GM18498 (cell line): ENCODE measurements around the gene BAZ1B.
"Not testable (repeated sequence)": the region's sequence is repeated elsewhere in the genome, so short reads cannot be mapped to it uniquely, and the experiment has no call there.

Experiments
- ATAC-seq: cut with Tn5 transposase; IDR thresholded peaks from one replicate; pipeline ENCODE4 v1.9.1; 2021; ENCODE audit warnings: mild to moderate bottlenecking, moderate library complexity; ENCODE audit not compliant: unreplicated experiment

The BAZ1B gene

GRCh38 chr7:73522105-73522872, at the start of gene BAZ1B:
BAZ1B (minus strand) TSS chr7:73522293; CDS start chr7:73521933, 360 bp downstream.
- peak; percentile 87 for ATAC-seq

- no peak for ATAC-seq
Measured at GRCh38 chr7:73570977-73571376, 48.9 kb upstream of the BAZ1B start.

GRCh38 chr7:73570521-73570920, 48.4 kb upstream of the BAZ1B start:
- no peak for ATAC-seq

- ATAC-seq = no peak
Measured at GRCh38 chr7:73569042-73569608, 47.0 kb upstream of the BAZ1B start.

- ATAC-seq = no peak
Measured at GRCh38 chr7:73567846-73568685, 46.0 kb upstream of the BAZ1B start.

GRCh38 chr7:73567140-73567539, 45.0 kb upstream of the BAZ1B start:
- no peak for ATAC-seq

- not testable (repeated sequence) for ATAC-seq
Measured at GRCh38 chr7:73566431-73566830, 44.3 kb upstream of the BAZ1B start.

- ATAC-seq = no peak
Measured at GRCh38 chr7:73565675-73566340, 43.7 kb upstream of the BAZ1B start.

GRCh38 chr7:73560109-73560835, 38.2 kb upstream of the BAZ1B start:
- no peak for ATAC-seq

- ATAC-seq = peak; percentile 53
Measured at GRCh38 chr7:73557397-73558257, 35.5 kb upstream of the BAZ1B start, which contains the start of gene BCL7B. BCL7B (minus strand) TSS chr7:73557690; CDS start chr7:73557578, 112 bp downstream.

- ATAC-seq = peak; percentile 91
Measured at GRCh38 chr7:73557108-73557396, 35.0 kb upstream of the BAZ1B start.

GRCh38 chr7:73556208-73557107, 34.4 kb upstream of the BAZ1B start:
- ATAC-seq = no peak

- ATAC-seq = no peak
Measured at GRCh38 chr7:73555411-73555982, 33.4 kb upstream of the BAZ1B start.

- not testable (repeated sequence) for ATAC-seq
Measured at GRCh38 chr7:73550093-73550492, 28.0 kb upstream of the BAZ1B start.

- no peak for ATAC-seq
Measured at GRCh38 chr7:73549176-73549575, 27.1 kb upstream of the BAZ1B start.

GRCh38 chr7:73547841-73548240, 25.7 kb upstream of the BAZ1B start:
- no peak for ATAC-seq

- ATAC-seq = no peak
Measured at GRCh38 chr7:73544678-73545077, 22.6 kb upstream of the BAZ1B start.

- ATAC-seq = no peak
Measured at GRCh38 chr7:73541722-73542121, 19.6 kb upstream of the BAZ1B start.
